PC-3 (cell line): ENCODE results near the gene KMT5B. TPM values are rescaled to one million over a fixed set of nuclear protein-coding genes. Genes with fewer than 3 reads are reported as not detected.

ENCODE experiments used
- ATAC-seq: fragments of 200-7000 bp; cut with Tn5 transposase; 2 replicates; pipeline ENCODE4 v1.9.1; 2020; ENCODE audit warnings: mild to moderate bottlenecking, moderate library complexity
- BruUV-seq: library from RNA; stranded (reverse); fragments of 400-500 nt; replicated peaks from 2 replicates; lab custom pipeline; 2021; lab: Mats Ljungman, UMichigan
- CTCF ChIA-PET: fragments of 300-600 bp; sonication (Branson Sonifier 250); formaldehyde crosslinking; loops from one replicate; lab custom pipeline; 2022; ENCODE audit warnings: antibody characterized with exemption; lab: Charles Lee
- POLR2A ChIA-PET: fragments of 300-600 bp; sonication (Branson Sonifier 250); formaldehyde crosslinking; loops from one replicate; lab custom pipeline; 2022; ENCODE audit warnings: antibody characterized with exemption; ENCODE audit not compliant: unreplicated experiment; lab: Charles Lee
- DNase-seq: peaks from one replicate; pipeline ENCODE4 v3.0.0-alpha.2; 2015
- H2AFZ ChIP-seq: fragments of 300-600 bp; sonication (generic); 2 replicates; pipeline ENCODE4 v1.6.0; 2016; ENCODE audit warnings: antibody characterized with exemption, low read length
- H3F3A ChIP-seq: fragments of 300-600 bp; sonication (generic); one replicate; pipeline ENCODE4 v1.6.0; 2017; ENCODE audit warnings: antibody characterized with exemption, low read length, control low read depth, mild to moderate bottlenecking; ENCODE audit not compliant: unreplicated experiment
- H3K27ac ChIP-seq: fragments of 300-600 bp; sonication (generic); 2 replicates; pipeline ENCODE4 v1.5.1; 2016; ENCODE audit warnings: mild to moderate bottlenecking, low read length
- H3K27me3 ChIP-seq: fragments of 300-600 bp; sonication (generic); 2 replicates; pipeline ENCODE4 v1.6.1; 2016; ENCODE audit warnings: low read length, mixed read lengths
- H3K36me3 ChIP-seq: fragments of 300-600 bp; sonication (generic); 2 replicates; pipeline ENCODE4 v1.6.1; 2016; ENCODE audit warnings: low read depth, mixed run types, low read length, mixed read lengths
- H3K4me1 ChIP-seq: fragments of 300-600 bp; sonication (generic); 2 replicates; pipeline ENCODE4 v1.5.1; 2016; ENCODE audit warnings: low read length; ENCODE audit not compliant: insufficient read depth
- H3K4me2 ChIP-seq: fragments of 300-600 bp; sonication (generic); 2 replicates; pipeline ENCODE4 v1.6.0; 2016; ENCODE audit warnings: low read length
- H3K4me3 ChIP-seq: fragments of 300-600 bp; sonication (generic); 2 replicates; pipeline ENCODE4 v1.5.1; 2016; ENCODE audit warnings: mild to moderate bottlenecking, low read length, mixed read lengths
- H3K79me2 ChIP-seq: fragments of 300-600 bp; sonication (generic); 2 replicates; pipeline ENCODE4 v1.6.1; 2017; ENCODE audit warnings: low read length, mixed read lengths
- H3K9ac ChIP-seq: fragments of 300-600 bp; sonication (generic); 2 replicates; pipeline ENCODE4 v1.6.0; 2016; ENCODE audit warnings: mild to moderate bottlenecking, low read length
- H3K9me2 ChIP-seq: fragments of 300-600 bp; sonication (generic); replicated peaks from 2 replicates; pipeline ENCODE4 v1.6.1; 2016; ENCODE audit warnings: mixed run types, low read length, mixed read lengths
- H3K9me3 ChIP-seq: fragments of 300-600 bp; sonication (generic); 2 replicates; pipeline ENCODE4 v1.6.1; 2016; ENCODE audit warnings: low read length, mixed read lengths
- H4K20me1 ChIP-seq: fragments of 300-600 bp; sonication (generic); 2 replicates; pipeline ENCODE4 v1.6.1; 2016; ENCODE audit warnings: low read length, mixed read lengths
- CTCF ChIP-seq: fragments of 300-600 bp; sonication (generic); conservative IDR thresholded peaks from 2 replicates; pipeline ENCODE4 v1.5.1; 2017; ENCODE audit warnings: antibody characterized with exemption, low read depth, mild to moderate bottlenecking, low read length
- EZH2 ChIP-seq: fragments of 300-600 bp; sonication (generic); IDR thresholded peaks from one replicate; pipeline ENCODE4 v1.6.1; 2017; ENCODE audit warnings: antibody characterized with exemption, mild to moderate bottlenecking, low read length; ENCODE audit not compliant: unreplicated experiment
- EZH2phosphoT487 ChIP-seq: fragments of 300-600 bp; sonication (generic); IDR thresholded peaks from 2 replicates; pipeline ENCODE4 v1.6.1; 2018; ENCODE audit warnings: mild to moderate bottlenecking, antibody characterized with exemption, low read length, borderline replicate concordance
- intact Hi-C: fragments of 100-400 bp; cut with micrococcal nuclease; formaldehyde crosslinking; loops from 2 replicates; pipeline ENCODE4 v1.9.0; 2023
- total RNA-seq: library from RNA; depleted of rRNA; stranded (reverse); fragments of >200 nt; gene quantifications from 2 replicates; pipeline ENCODE4 v1.2.3, GENCODE V29; 2014

Gene KMT5B
- total RNA-seq, 1 experiment from 2014 or later, result 19.0 TPM

- no peak overlapping the region for H3K27ac ChIP-seq
- peaks cover 59% of the 10 kb centered on the region for H4K20me1 ChIP-seq
- ChIA-PET POLR2A (interaction anchor here (0.5 kb wide), 1 partner anchor 24 kb away, joined by 4 read pairs; no protein-coding TSS in a partner anchor), CTCF (no interaction called here)
- H3K36me3 ChIP-seq, result peaks cover 17% of the 10 kb centered on the region; the same call in 1 of the 2 replicates
- H2AFZ ChIP-seq, result no peak overlapping the region
- H3K9ac ChIP-seq, result no peak overlapping the region
- TF ChIP-seq EZH2phosphoT487 (no peak), CTCF (no peak), EZH2 (no peak)
- intact Hi-C loops, result no loop called here
- H3K4me2 ChIP-seq, result no peak overlapping the region
- no TSS peak for BruUV-seq
- no peak overlapping the region for H3K4me3 ChIP-seq
- H3K9me2 ChIP-seq, result no peaks in the 10 kb centered on the region
- H3K4me1 ChIP-seq, result peaks cover 14% of the 10 kb centered on the region
- no peaks in the 10 kb centered on the region for H3K9me3 ChIP-seq
- no peaks in the 10 kb centered on the region for H3F3A ChIP-seq
- no peak for ATAC-seq
- H3K79me2 ChIP-seq, result peaks cover 98% of the 10 kb centered on the region
- no peak for DNase-seq
- no peaks in the 10 kb centered on the region for H3K27me3 ChIP-seq
Observed at GRCh38 chr11:68115285-68115684, 97.8 kb downstream of the KMT5B start.

- no peak for ATAC-seq
- CTCF ChIA-PET, result no interaction called here
- peaks cover 17% of the 10 kb centered on the region; the same call in 1 of the 2 replicates for H3K36me3 ChIP-seq
- H2AFZ ChIP-seq, result no peak overlapping the region
- no peak overlapping the region for H3K27ac ChIP-seq
- no peaks in the 10 kb centered on the region for H3K9me3 ChIP-seq
- H4K20me1 ChIP-seq, result peaks cover 50% of the 10 kb centered on the region
- peaks cover 97% of the 10 kb centered on the region for H3K79me2 ChIP-seq
- intact Hi-C loops, result no loop called here
- no peak overlapping the region for H3K9ac ChIP-seq
- no peaks in the 10 kb centered on the region for H3K9me2 ChIP-seq
- no peaks in the 10 kb centered on the region for H3K27me3 ChIP-seq
- POLR2A ChIA-PET, result no interaction called here
- H3K4me3 ChIP-seq, result no peak overlapping the region
- no peaks in the 10 kb centered on the region for H3F3A ChIP-seq
- H3K4me2 ChIP-seq, result no peak overlapping the region
- H3K4me1 ChIP-seq, result peaks cover 8% of the 10 kb centered on the region
- no TSS peak for BruUV-seq
- DNase-seq, result no peak
- TF ChIP-seq CTCF (no peak), EZH2 (no peak), EZH2phosphoT487 (no peak)
Observed at GRCh38 chr11:68113986-68114385, 99.1 kb downstream of the KMT5B start.

GRCh38 chr11:68107689-68108088 is 105.4 kb downstream of the KMT5B start:
- no TSS peak for BruUV-seq

More at GRCh38 chr11:68107689-68108088, 105.4 kb downstream of the KMT5B start:
- ChIA-PET CTCF (no interaction called here), POLR2A (no interaction called here)
- H3K4me2 ChIP-seq, result no peak overlapping the region
- TF ChIP-seq EZH2, result no peak
- no peaks in the 10 kb centered on the region for H3K9me2 ChIP-seq
- DNase-seq, result no peak
- no peak for ATAC-seq
- H3K9me3 ChIP-seq, result no peaks in the 10 kb centered on the region
- H3K4me1 ChIP-seq, result no peaks in the 10 kb centered on the region
- H3K27me3 ChIP-seq, result no peaks in the 10 kb centered on the region
- peaks cover 37% of the 10 kb centered on the region for H4K20me1 ChIP-seq
- H3F3A ChIP-seq, result no peaks in the 10 kb centered on the region
- no peaks in the 10 kb centered on the region for H3K36me3 ChIP-seq
- no peak overlapping the region for H2AFZ ChIP-seq
- H3K4me3 ChIP-seq, result no peak overlapping the region
- H3K79me2 ChIP-seq, result peaks cover 97% of the 10 kb centered on the region
- intact Hi-C loops, result no loop called here
- no peak overlapping the region for H3K27ac ChIP-seq
- no peak overlapping the region for H3K9ac ChIP-seq
